DMS153 treated with DMSO at 0.1 percent for 48 hours (cell line): ENCODE results near the gene SLC38A7.
"Not testable (repeated sequence)": the region's sequence is repeated elsewhere in the genome, so short reads cannot be mapped to it uniquely, and the experiment has no call there.

Experiments
- DNase-seq: peaks from one replicate; lab custom pipeline; 2025; ENCODE audit not compliant: unreplicated experiment; lab: John Stamatoyannopoulos, UW

Gene SLC38A7

GRCh38 chr16:58637021-58637420 is 47.5 kb downstream of the SLC38A7 start:
- DNase-seq: not testable (repeated sequence)

- no peak for DNase-seq
Measured at GRCh38 chr16:58636466-58636865, 48.1 kb downstream of the SLC38A7 start.

- DNase-seq: no peak
Measured at GRCh38 chr16:58635502-58635901, 49.1 kb downstream of the SLC38A7 start.

GRCh38 chr16:58634265-58634802 is 50.2 kb downstream of the SLC38A7 start:
- no peak for DNase-seq

GRCh38 chr16:58629733-58630640 is 54.6 kb downstream of the SLC38A7 start, which contains the start of gene CNOT1:
CNOT1 (minus strand) TSS chr16:58629826; CDS start chr16:58599337, 30,489 bp downstream.
- peak; percentile 83 for DNase-seq

GRCh38 chr16:58628845-58629732 is 55.5 kb downstream of the SLC38A7 start:
- DNase-seq: no peak

GRCh38 chr16:58624209-58624608 is 60.4 kb downstream of the SLC38A7 start:
- DNase-seq: no peak

GRCh38 chr16:58620396-58620795 is 64.2 kb downstream of the SLC38A7 start:
- DNase-seq: no peak

- DNase-seq: no peak
Measured at GRCh38 chr16:58615280-58615679, 69.3 kb downstream of the SLC38A7 start.
